C4-2B (cell line): ENCODE measurements around the gene FA2H.
"Not testable (repeated sequence)": the region's sequence is repeated elsewhere in the genome, so short reads cannot be mapped to it uniquely, and the experiment has no call there.

ENCODE experiments used
- H3K27ac ChIP-seq: fragments of 450-650 bp; 2 replicates; pipeline ENCODE4 v1.5.1; 2017
- CTCF ChIP-seq: fragments of 450-650 bp; conservative IDR thresholded peaks from 2 replicates; pipeline ENCODE4 v1.5.1; 2017; ENCODE audit warnings: mild to moderate bottlenecking
- ZFX ChIP-seq: fragments of 450-650 bp; IDR thresholded peaks from 2 replicates; pipeline ENCODE4 v1.6.1; 2017

Gene FA2H

GRCh38 chr16:74695450-74696422 lies 78.9 kb downstream of the FA2H start:
- H3K27ac ChIP-seq, result no peak overlapping the region
- TF ChIP-seq ZFX (no peak), CTCF (no peak)

GRCh38 chr16:74691093-74691855 lies 83.3 kb downstream of the FA2H start:
- H3K27ac ChIP-seq, result no peak overlapping the region
- no peak for TF ChIP-seq CTCF
- TF ChIP-seq ZFX, result no peak

- H3K27ac ChIP-seq, result no peak overlapping the region
- no peak for TF ChIP-seq CTCF
- TF ChIP-seq ZFX, result no peak
These were observed 92.1 kb downstream of the FA2H start for GRCh38 chr16:74682556-74682955.

GRCh38 chr16:74680681-74681080 lies 93.9 kb downstream of the FA2H start:
- no peak for TF ChIP-seq ZFX
- no peak for TF ChIP-seq CTCF
- H3K27ac ChIP-seq, result no peak overlapping the region

GRCh38 chr16:74679983-74680382 lies 94.6 kb downstream of the FA2H start:
- no peak for TF ChIP-seq CTCF
- no peak for TF ChIP-seq ZFX
- no peak overlapping the region for H3K27ac ChIP-seq

DNA sequence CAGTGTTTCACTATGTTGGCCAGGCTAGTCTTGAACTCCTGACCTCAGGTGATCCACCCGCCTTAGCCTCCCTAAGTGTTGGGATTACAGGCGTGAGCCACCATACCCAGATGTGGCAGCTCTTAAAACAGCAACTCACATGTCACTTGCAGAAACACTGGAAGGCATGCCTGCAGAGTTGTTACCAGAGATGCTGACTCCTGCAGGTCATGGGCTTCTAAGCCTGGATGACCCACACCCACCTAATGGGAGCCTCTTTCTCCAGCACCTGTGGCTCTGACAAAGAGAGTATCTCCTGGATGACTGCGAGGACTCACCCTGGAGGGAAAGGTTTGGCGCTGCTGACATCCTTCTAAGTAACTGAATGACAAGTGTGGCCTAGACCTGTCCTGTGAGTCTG lies 96.8 kb downstream of the FA2H start:
- no peak for TF ChIP-seq ZFX
- no peak for TF ChIP-seq CTCF

DNA sequence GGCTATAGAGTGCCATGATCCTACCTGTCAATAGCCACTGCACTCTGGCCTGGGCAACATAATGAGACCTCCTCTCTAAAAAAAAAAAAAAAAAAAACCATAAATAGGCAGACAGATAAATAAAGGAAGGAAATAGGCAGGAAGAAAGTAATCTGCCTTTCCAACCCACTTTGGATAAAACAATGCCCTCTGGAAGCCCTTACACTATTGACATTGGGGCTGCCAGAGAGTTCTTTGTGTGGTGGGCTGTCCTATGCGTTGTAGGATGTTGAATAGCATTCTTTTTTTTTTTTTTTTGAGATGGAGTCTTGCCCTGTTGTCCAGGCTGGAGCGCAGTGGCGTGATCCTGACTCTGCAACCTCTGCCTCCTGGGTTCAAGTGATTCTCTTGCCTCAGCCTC lies 100.7 kb downstream of the FA2H start:
- TF ChIP-seq CTCF (no peak), ZFX (no peak)
- H3K27ac ChIP-seq, result no peak overlapping the region

More for the DNA sequence above, 96.8 kb downstream of the FA2H start:
- H3K27ac ChIP-seq, result no peak overlapping the region

GRCh38 chr16:74668877-74669276 lies 105.7 kb downstream of the FA2H start:
- H3K27ac ChIP-seq, result not testable (repeated sequence)
